Measurements from ENCODE around the gene BEX1.
"Not testable (repeated sequence)": the region's sequence is repeated elsewhere in the genome, so short reads cannot be mapped to it uniquely, and the experiment has no call there.

GRCh38 chrX:103109497-103109896 is 45.5 kb upstream of the BEX1 start:
- TF ChIP-seq POLR2A (IDR thresholded peaks at IDR 0.05) = not testable (repeated sequence)
- TF ChIP-seq, protein P1, sequence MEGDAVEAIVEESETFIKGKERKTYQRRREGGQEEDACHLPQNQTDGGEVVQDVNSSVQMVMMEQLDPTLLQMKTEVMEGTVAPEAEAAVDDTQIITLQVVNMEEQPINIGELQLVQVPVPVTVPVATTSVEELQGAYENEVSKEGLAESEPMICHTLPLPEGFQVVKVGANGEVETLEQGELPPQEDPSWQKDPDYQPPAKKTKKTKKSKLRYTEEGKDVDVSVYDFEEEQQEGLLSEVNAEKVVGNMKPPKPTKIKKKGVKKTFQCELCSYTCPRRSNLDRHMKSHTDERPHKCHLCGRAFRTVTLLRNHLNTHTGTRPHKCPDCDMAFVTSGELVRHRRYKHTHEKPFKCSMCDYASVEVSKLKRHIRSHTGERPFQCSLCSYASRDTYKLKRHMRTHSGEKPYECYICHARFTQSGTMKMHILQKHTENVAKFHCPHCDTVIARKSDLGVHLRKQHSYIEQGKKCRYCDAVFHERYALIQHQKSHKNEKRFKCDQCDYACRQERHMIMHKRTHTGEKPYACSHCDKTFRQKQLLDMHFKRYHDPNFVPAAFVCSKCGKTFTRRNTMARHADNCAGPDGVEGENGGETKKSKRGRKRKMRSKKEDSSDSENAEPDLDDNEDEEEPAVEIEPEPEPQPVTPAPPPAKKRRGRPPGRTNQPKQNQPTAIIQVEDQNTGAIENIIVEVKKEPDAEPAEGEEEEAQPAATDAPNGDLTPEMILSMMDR (IDR thresholded peaks at IDR 0.05) = not testable (repeated sequence)
